Transverse colon (tissue), 4 donors: ENCODE measurements around the gene ERFE. TPM values are rescaled to one million over a fixed set of nuclear protein-coding genes. Genes with fewer than 3 reads are reported as not detected.
A peak's percentile ranks its signal among the peaks of the same experiment; 100 is the strongest.

ENCODE experiments used
- DNase-seq: peaks from one replicate; pipeline ENCODE4 v3.0.0-alpha.2; 2019
- H3K27ac ChIP-seq, 4 donors: fragments of 200-600 bp; sonication (generic); 2 replicates each; pipeline ENCODE4 v1.5.1; 2016 to 2018; ENCODE audit warnings: inconsistent platforms in 4 of 4
- H3K27me3 ChIP-seq: fragments of 200-600 bp; sonication (generic); 2 replicates; pipeline ENCODE4 v1.5.1; 2017; ENCODE audit warnings: inconsistent platforms
- H3K36me3 ChIP-seq, 4 donors: fragments of 200-600 bp; sonication (generic); 2 replicates each; pipeline ENCODE4 v1.5.1; 2017 to 2019; ENCODE audit warnings: inconsistent platforms in 4 of 4
- H3K4me1 ChIP-seq, 4 donors: fragments of 200-600 bp; sonication (generic); 2 replicates each; pipeline ENCODE4 v1.5.1; 2017 to 2020; ENCODE audit warnings: inconsistent platforms in 4 of 4
- H3K4me3 ChIP-seq, 4 donors: fragments of 200-600 bp; sonication (generic); 1 replicate in 1 of 4; 2 replicates in 3 of 4; pipeline versions ENCODE4 v1.5.1 to v1.6.1; 2017 to 2019; ENCODE audit warnings: inconsistent platforms in 4 of 4
- H3K9me3 ChIP-seq, 2 donors: fragments of 200-600 bp; sonication (generic); 2 replicates each; pipeline ENCODE4 v1.5.1; 2017 to 2019; ENCODE audit warnings: inconsistent platforms in 2 of 2
- EP300 ChIP-seq: sonication (generic); formaldehyde crosslinking; IDR thresholded peaks from one replicate; pipeline ENCODE4 v1.6.1; 2017; ENCODE audit warnings: antibody characterized with exemption, low read depth
- POLR2A ChIP-seq: fragments of 450-650 bp; IDR thresholded peaks from one replicate; pipeline ENCODE4 v1.6.1; 2016; ENCODE audit warnings: antibody characterized with exemption, mild to moderate bottlenecking, moderate library complexity
- POLR2AphosphoS5 ChIP-seq, 3 donors: sonication (generic); formaldehyde crosslinking; IDR thresholded peaks; one replicate each; pipeline ENCODE4 v1.6.1; 2016; ENCODE audit warnings: antibody characterized with exemption in 3 of 3
- WGBS, 2 donors: methylation state at CpG; one replicate each; pipeline ENCODE4 v1.1.5; 2018; ENCODE audit warnings: low coverage in 1 of 2; 5-methylcytosine and 5-hydroxymethylcytosine counted together
- in situ Hi-C, 4 donors: fragments of 200-750 bp; cut with MboI; loops; one replicate each; pipeline versions ENCODE4 v1.15.0 to v1.15.1; 2017; ENCODE audit warnings: low sequenced_read_pairs in 3 of 4, low pct_ligation_motif_present in 1 of 4, low pct_unique_long_range_greater_than_20kb in 1 of 4
- intact Hi-C: fragments of 100-400 bp; cut with DNase I; formaldehyde crosslinking; loops from one replicate; pipeline ENCODE4 v1.15.1; 2023; ENCODE audit warnings: low total_unique reads
- total RNA-seq, 4 donors: library from RNA; depleted of rRNA; stranded (reverse); fragments of >200 nt; gene quantifications; one replicate each; pipeline ENCODE4 v1.1.0, GENCODE V29; 2016
- TF ChIP-seq, protein P1 (sequence below), 5 experiments: fragments of 200-600 bp in 3 of 5; fragments of 450-650 bp in 2 of 5; sonication (generic) in 3 of 5; IDR thresholded peaks; 1 replicate in 2 of 5; 2 replicates in 3 of 5; pipeline ENCODE4 v1.5.1; 2016 to 2017; ENCODE audit warnings: antibody characterized with exemption in 5 of 5, inconsistent platforms in 3 of 5, mild to moderate bottlenecking in 2 of 5, moderate library complexity in 1 of 5

The ERFE gene
- total RNA-seq, 4 donors from 2014 or later, result 0.41 TPM; not detected in 3

DNA sequence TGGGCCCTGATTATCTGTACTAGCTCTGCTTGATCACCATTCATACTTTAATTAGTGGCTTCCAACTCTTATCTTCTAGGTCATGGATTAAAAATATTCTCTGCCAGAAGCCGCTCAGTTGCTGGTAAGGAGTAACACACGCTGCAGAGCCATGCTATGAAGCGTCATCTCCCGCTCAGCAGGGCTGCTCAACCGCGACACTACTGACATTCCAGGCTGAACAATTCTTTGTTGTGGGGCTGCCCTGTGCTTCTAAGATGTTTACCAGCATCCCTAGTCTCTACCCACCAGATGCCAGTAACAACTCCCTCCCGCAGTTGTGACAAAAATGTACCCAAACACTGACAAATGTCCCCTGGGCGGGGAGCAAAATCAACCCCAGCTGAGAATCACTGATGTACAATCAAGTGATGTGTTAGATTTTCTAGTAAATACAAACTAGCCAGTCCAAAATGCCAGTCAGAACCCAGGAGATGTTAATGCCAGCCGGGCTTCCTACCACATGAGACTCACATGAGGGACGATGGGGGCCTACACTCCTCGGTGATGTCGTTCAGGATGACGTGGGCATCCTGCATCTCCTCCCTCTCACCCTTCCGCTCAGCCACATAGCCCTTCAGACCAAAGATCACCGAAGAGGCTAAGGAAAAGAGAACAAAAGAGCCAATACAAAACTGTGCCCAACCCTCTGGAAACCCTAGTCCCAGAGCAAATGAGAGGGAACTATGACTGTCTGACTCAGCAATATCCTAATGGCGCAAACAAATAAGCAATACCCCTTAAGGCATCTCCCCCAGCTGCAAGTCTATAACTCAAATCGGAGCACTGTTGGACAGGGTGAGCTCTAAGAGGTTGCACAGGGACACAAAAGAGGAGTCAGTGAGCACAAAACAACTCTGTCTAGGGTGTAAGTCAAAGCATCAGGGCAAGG, 29.1 kb downstream of the ERFE start:
- Histone ChIP-seq H3K27me3 (no peaks in the 10 kb centered on the region), H3K36me3 (peaks cover 0 to 82% (median 42%) of the 10 kb centered on the region in 4 donors), H3K27ac (no peak overlapping the region), H3K4me1 (no peaks in the 10 kb centered on the region), H3K4me3 (no peak overlapping the region), H3K9me3 (no peaks in the 10 kb centered on the region)
- intact Hi-C loops, result no loop called here
- TF ChIP-seq EP300, result no peak
- no peak for TF ChIP-seq POLR2AphosphoS5 (IDR thresholded peaks at IDR 0.05)
- no peak for TF ChIP-seq POLR2A
- TF ChIP-seq, protein P1, sequence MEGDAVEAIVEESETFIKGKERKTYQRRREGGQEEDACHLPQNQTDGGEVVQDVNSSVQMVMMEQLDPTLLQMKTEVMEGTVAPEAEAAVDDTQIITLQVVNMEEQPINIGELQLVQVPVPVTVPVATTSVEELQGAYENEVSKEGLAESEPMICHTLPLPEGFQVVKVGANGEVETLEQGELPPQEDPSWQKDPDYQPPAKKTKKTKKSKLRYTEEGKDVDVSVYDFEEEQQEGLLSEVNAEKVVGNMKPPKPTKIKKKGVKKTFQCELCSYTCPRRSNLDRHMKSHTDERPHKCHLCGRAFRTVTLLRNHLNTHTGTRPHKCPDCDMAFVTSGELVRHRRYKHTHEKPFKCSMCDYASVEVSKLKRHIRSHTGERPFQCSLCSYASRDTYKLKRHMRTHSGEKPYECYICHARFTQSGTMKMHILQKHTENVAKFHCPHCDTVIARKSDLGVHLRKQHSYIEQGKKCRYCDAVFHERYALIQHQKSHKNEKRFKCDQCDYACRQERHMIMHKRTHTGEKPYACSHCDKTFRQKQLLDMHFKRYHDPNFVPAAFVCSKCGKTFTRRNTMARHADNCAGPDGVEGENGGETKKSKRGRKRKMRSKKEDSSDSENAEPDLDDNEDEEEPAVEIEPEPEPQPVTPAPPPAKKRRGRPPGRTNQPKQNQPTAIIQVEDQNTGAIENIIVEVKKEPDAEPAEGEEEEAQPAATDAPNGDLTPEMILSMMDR (IDR thresholded peaks at IDR 0.05), result no peak
- 95 to 97% methylated on average over 6 to 17 of the region's 17 CpGs for WGBS, 2 donors
- DNase-seq, result no peak
- in situ Hi-C loops, result no loop called here

DNA sequence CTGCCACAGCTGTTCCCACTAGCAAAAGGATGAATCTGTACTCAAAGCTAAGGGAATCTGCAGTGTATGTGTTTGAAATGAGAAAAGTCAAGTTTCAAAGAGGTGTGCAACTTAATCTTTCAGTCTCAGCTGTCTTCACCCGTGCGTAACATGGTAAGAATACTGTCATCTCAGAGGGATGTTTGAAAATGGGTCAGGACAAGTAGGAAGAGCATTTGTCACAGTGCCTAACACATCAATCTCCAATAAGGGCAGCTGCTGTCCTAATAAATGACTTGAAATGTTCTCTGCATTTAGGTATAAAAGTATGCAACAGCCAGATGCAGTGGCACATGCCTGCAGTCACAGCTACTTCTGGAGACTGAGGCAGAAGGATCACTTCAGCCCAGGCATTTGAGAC, 31.7 kb downstream of the ERFE start:
- peaks cover 0 to 75% (median 35%) of the 10 kb centered on the region in 4 donors for H3K36me3 ChIP-seq

DNA sequence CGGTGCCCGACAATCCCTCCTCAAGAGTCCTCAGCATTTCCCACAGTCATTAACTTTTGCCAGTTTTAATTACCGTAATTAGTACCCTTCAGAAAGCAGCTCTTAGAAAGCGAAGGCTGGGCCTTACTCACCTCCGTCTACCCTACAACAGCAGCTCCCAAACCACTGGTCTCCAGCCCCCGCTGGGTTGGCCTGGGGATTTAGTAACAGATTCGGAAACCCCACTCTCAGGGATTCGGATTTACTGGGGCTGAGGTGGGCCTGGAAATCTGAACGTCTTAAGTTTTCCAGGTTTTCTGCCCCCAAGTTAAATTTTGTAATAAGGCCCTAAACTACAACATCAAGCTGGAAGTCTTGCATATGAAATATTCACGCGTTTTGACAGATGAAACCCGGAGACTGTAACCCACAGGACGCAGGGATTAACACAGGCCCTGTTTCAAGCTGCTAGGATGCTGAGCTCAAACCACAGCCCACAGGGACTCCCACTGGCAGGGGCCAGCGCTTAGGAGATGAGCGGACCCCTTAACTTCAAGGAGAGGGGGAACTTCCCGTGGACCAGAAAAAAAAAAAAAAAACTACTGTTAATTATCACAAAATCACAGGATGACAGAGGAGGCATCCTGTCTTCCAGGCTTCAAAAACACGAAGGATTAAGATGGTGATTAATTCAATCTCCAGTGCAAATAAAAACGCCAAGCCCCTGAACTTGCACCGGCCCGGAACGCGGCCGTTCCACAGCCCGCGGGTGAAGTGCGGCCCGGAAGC, 43.7 kb downstream of the ERFE start:
- in situ Hi-C loops (no loop called here), intact Hi-C loops (loop anchor here (5.0 kb wide), 1 partner anchor 40 kb away; the partner anchor contains the start of gene HES6)
- Histone ChIP-seq H3K4me3 (peak overlapping the region; percentile 69 to 99 (median 85)), H3K27ac (peak overlapping the region; percentile 95 to 98 (median 95)), H3K9me3 (no peaks in the 10 kb centered on the region), H3K36me3 (no peaks in the 10 kb centered on the region), H3K27me3 (peaks cover under 1% of the 10 kb centered on the region), H3K4me1 (peaks cover 14 to 36% (median 26%) of the 10 kb centered on the region in 4 donors)
- TF ChIP-seq, protein P1 (IDR thresholded peaks at IDR 0.05), result no peak
- no peak for TF ChIP-seq EP300
- no peak for TF ChIP-seq POLR2A
- TF ChIP-seq POLR2AphosphoS5 (IDR thresholded peaks at IDR 0.05), result no peak
- 7 to 30% methylated on average over 2 to 27 of the region's 27 CpGs for WGBS, 2 donors
- DNase-seq, result no peak

More for the DNA sequence above, 31.7 kb downstream of the ERFE start:
- TF ChIP-seq POLR2AphosphoS5 (IDR thresholded peaks at IDR 0.05), result no peak
- TF ChIP-seq, protein P1 (IDR thresholded peaks at IDR 0.05), result no peak
- no peak for TF ChIP-seq POLR2A
- TF ChIP-seq EP300, result no peak
- no peak overlapping the region for H3K27ac ChIP-seq
- intact Hi-C loops, result loop anchor here (10.0 kb wide), 1 partner anchor 74 kb away; no protein-coding TSS in a partner anchor
- 92 to 100% methylated on average over 2 of the region's 2 CpGs for WGBS, 2 donors
- in situ Hi-C loops, result no loop called here
- no peaks in the 10 kb centered on the region for H3K9me3 ChIP-seq
- no peaks in the 10 kb centered on the region for H3K27me3 ChIP-seq
- DNase-seq, result no peak
- no peak overlapping the region for H3K4me3 ChIP-seq
- H3K4me1 ChIP-seq, result no peaks in the 10 kb centered on the region
